Activated CD8-positive, alpha-beta memory T cell treated with anti-CD3 and anti-CD28 coated beads for 1 hour (primary cell): ENCODE measurements around the gene BACH1.
"Not testable (repeated sequence)": the region's sequence is repeated elsewhere in the genome, so short reads cannot be mapped to it uniquely, and the experiment has no call there.

Source experiments
- DNase-seq, 2 donors: peaks; one replicate each; pipeline ENCODE4 v3.0.0-alpha.2; 2020; ENCODE audit warnings: low read depth in 1 of 2; ENCODE audit errors: extremely low read depth in 1 of 2

The BACH1 gene

DNA sequence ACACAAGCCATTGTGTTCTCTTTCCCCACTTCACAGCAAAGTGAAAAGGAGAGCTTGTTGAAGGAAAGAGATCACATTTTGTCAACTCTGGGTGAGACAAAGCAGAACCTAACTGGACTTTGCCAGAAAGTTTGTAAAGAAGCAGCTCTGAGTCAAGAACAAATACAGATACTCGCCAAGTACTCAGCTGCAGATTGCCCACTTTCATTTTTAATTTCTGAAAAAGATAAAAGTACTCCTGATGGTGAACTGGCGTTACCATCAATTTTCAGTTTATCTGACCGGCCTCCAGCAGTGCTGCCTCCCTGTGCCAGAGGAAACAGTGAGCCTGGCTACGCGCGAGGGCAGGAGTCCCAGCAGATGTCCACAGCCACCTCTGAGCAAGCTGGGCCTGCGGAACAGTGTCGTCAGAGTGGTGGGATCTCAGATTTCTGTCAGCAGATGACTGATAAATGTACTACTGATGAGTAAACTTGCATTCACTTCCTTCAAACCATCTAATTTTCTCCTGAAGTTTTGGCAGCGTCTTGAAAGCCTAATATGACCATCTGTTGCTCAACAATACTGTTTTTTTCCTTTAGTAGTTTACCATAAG, 43.7 kb downstream of the BACH1 start:
- DNase-seq, result no peak

DNA sequence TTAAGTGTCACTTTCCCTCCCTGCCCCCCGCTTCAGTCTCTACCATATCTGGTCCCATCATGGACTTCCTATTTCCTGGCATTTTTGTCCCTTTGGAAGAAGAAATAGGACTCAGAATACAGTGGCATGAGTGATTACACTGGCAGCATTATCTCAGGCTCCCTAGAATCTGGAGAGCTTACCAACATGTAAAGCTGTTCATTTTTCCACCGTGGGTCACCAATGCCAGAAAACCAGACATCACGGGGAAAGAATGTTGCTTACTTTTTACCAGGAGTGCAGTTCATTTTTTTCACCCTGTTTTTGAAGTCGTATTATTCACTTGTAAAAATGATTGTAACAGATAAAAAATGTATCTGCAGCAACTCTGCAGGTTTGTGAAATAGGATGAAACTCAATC, 44.8 kb downstream of the BACH1 start:
- DNase-seq, result no peak

DNA sequence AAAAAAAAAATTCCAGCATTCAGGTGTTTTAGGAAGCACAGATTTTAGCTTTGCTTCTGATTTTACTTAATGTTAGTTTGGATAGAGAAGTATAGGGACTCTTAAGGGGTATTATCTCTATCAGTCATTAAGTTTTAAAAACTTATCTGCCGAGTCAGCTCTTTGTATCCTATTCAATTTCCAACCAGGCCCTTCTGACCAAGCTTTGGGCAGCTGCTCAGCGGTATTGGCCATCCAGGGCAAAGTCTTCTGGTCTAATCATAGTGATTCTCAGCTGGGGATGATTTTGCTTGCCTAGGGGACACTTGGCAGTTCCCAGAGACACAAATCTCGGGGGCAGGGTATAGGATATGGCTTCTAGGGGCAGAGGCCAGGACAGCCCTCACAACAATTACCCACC, 47.6 kb downstream of the BACH1 start:
- no peak for DNase-seq

DNA sequence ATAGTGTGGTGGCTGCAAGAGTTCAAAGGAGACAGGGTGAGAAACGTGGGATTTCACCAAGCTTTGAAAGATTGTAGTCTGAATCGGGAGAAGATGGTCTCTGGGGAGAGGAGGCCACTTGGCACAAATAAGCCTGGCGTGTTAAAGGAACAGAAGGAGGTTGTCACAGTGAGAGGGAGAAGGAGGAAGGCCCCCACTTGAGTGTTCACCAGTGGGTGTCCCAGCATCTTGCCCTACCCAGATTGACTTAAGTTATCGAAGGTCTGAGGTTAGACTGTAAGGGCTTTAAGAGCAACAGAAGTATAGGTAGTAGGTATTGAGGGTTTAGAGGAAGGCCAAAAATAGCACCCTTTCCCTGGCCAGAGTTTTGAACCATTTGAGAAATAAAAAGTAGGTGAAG, 48.0 kb downstream of the BACH1 start:
- no peak for DNase-seq

DNA sequence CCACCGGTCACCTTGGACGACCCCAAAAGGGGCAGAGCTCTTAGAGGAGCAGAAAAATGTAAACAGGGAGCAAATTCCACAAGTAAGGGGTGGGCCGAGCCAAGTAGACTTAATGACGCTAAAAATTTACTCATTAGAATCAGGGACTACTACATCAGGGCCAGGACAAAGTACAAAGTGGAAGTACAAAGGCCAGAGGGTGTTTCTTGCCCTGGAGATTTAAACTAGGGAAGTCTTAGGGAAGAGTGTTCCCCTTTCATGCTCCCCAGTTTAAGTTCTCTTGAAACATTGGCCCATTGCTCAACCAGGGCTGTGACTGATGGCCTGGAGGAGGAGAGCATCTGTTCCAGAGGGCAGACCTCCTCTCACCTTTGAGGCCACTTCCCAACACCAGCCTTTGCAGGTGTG, 48.6 kb downstream of the BACH1 start:
- no peak for DNase-seq

DNA sequence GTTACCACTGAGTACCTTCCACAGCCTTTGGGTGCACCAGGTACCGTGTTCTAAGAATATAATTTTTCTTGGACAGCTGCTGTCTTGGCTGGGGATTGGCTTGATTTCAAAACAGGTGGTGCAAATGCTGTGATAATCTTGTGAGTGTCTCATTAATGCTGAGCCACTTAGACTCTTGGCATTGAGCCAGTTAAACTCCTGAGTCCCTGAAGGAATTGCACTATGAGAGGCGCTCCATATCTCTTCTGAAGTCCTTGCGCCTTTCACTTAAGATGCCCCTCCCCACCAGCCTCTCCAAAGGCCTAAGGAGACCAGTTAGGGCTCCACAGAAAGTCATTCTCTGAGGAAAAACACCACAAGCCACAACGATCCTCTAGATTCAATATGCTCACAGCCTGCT, 51.0 kb downstream of the BACH1 start:
- DNase-seq, result no peak

DNA sequence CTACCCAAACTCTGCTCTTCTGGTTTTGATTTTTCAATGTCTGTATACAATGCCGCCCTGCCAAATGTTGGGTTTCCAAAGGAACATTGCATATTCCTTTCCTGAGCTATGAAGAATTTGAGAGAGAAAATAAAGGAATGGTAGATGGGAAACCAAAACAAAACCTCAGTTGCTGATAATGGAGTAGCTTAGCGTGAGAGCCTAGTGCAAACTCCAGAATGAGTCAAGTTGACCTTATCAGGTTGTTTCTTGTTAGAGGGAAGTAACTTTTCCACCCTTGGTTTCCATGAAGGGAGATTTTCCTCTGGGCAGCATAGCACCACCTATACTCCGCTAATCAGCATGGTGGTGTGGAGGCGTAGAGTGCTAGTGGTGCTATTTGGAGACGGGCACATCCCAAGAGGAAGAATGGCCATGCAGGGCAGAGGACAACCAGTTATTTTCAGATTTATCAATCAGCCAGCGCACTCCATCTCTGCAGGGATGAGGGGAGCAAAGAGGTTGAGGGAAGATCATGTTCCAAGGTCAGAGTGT, 51.6 kb downstream of the BACH1 start:
- DNase-seq, result no peak

DNA sequence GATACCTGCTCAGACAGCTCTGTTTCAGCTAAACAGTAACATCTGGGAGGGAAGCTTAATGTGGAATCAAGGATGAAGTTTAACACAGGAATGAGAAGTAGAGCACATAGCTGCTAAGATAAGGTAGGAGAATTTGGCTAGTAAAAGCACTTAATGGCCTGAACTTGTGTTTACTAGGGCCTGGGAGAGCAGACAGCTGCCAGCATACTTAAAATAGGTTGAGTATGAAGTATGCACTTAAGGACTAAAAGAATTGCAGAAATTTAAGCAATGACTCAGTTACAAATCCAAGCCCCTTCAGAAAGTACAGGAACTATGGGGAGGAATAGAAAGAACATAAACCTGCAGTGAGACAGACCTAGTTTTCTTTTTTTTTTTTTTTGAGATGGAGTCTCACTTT, 53.0 kb downstream of the BACH1 start:
- DNase-seq, result no peak

DNA sequence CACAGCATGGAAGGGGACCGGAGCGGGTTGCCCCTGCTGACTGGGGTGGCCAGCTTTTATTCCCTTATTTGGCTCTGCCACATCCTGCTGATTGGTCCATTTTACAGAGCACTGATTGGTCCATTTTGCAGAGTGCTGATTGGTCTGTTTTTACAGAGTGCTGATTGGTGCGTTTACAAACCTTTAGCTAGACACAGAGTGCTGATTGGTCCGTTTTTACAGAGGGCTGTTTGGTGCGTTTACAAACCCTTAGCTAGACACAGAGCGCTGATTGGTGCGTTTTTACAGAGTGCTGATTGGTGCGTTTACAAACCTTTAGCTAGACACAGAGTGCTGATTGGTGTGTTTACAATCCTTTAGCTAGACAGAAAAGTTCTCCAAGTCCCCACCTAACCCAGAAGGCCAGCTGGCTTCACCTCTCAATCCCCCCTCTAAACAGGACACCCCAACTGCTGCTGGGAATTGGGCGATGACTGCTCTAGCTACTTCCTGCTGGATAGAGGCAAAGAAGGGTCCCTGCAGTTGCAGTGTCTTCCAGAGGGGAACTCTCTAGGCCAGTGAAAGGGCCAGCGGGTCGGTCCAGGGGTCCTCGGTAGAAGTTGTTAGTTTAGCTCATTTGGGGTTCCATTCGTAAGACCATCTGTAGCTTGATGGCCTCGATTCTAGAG, 56.5 kb downstream of the BACH1 start:
- DNase-seq, result not testable (repeated sequence)

DNA sequence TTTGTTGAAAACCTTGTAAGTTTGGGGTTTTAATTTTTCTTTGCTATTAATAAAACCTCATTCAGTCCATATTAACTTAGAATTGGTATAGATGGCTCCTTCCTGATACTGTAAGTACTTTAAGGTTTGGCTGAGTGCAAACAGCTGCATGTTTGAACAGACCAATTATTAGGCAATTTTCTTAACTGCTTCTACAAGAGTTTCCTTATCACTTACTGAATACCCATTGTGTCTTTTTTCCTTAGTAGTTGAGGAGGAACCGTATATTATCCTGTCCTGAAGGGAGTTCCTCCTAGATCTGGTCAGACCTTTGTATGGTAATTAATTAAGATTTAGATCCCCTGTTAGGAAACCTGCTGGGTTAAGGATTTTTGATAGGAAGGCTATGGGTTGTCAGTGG, 57.6 kb downstream of the BACH1 start:
- DNase-seq, result not testable (repeated sequence)

DNA sequence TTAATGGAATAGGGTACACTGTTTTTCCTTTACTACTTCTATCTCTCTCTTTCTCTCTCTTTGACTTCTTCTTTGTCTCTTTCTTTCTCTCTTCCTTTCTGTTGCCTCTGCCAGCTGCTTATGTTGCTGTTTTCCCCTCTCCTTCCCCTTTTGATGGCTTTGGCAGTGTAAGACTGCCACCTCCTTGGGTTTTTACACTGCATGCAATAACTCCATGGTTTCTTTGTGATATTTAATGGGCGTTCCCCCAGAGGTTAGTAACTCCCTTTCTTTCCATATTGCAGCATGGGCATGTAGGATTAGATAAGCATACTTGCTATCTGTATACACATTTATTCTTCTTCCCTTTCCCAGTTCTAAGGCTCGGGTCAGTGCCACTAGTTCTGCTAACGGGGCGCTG, 58.1 kb downstream of the BACH1 start:
- DNase-seq, result not testable (repeated sequence)

DNA sequence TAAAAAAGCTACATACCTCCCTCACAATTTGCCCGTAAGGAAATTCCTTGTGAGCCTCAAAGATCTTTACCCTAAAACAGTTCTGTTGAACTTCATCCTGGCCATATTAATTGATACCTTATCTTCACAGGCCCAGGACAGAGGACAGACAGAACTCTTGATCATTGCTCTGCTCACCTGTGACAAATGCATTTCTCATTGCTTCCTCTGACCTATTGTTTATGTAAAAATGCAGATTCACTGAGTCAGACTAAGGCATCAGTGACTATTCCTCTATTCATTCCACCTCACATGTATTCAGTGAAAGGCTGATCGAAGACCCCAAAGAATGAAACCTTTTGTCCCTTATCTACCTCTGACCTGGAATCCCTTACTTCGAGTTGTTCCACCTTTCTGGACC, 61.0 kb downstream of the BACH1 start:
- DNase-seq, result no peak

DNA sequence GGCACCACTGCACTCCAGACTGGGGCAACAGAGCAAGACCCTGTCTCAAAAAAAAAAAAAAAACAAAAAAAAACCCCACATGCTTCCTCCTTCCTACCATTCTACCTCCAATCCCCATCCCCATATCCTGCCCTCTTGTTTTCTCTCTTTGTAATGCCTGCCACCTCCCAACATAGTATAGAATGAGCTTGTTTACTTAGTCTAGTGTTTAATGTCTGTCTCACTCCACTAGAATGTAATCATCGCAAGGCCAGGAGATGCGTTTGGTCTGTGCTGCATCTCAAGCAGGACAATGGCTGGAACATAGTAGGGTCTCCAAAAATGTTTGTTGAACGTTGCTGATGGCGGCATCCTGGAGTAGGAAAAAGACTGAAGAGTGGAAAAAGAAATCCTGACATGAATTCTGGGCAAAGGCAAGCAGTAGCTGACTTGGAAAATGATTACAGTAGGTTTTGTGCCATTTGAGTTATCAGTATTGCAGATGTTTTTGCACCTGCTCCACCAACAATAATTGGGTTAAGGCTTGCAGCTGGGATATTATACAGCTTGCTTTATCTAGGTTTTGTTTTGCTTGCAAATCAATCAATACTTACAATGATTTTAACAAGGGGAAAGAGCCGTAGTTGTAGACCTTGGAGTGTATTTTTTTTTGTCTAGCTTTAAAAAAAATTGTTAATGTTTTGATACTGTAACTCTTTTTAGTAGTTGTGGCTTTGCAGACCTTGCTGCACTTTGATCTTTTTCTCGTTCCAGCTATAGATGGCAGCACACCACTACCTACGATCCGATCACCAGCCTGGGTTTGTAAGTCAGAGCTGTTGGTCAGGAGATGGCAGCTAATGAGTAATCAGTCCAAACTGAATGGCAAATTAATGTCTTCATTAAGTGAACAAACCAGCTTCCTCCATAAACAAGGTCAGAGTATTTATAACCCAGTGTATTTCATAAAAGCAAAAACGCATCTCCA, 62.4 kb downstream of the BACH1 start:
- no peak for DNase-seq

DNA sequence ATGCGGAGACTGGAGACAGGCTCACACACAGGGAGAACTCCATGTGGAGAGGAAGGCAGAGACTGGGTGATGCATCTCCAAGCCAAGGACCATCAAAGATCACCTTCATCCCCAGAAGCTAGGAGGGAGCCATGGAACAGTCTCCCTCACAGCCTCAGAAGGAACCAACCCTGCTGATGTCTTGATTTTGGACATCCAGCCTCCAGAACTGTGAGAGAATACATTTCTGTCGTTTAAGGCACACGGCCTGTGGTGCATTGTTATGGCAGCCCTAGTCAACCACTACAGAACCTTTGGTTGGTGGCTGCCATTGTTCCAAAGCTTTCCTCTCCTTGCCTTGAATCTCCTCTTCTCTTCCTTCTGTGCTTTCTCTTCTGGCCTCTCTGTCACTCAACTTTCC, 64.0 kb downstream of the BACH1 start:
- DNase-seq, result no peak

DNA sequence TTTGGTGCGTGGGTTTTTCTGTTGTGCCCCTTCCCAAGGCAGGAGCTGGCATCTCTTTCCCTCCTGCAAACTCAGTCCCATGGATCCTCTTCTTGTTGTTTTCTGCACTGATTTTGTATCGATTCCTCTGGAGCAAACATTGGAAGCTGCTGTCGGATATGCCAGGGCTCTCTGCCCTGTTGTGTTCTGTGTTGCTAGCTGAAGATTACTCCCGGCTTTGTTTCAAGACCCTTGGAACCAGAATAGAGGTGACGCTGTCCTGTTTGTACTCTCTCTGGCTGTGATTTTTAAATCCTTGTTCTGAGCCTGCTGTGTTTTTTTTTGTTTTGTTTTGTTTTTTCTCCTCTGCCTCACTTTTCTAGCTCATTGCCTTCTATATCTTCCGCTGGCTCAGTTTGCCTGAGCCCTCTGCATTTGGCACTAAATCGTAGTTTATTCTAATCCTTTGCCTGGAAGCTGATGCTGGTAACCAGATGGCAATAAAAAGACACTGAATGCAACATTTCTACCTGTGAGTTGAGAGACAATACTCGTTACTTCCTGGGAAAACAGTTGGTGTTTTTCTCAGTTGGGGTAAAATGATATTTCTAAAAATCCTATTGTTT, 67.0 kb downstream of the BACH1 start:
- no peak for DNase-seq

DNA sequence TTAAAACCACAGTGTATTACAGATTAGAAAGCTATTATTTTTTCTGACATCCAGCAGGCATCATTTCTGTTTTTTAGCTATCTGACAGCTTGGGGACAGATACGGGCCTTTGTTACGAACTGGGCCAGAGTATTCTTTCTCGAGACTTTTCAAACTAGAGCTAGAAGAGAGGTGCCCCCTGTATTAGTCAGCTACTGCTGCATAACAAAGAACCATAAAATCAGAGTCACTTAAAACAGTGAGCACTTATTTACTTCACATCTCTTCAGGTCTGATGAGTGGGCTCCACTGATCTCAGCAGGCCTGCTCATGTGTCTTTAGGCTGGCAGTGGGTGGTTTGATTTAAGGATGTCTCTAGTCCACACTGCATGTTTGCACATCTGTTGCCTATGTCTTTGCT, 67.8 kb downstream of the BACH1 start:
- DNase-seq, result no peak

DNA sequence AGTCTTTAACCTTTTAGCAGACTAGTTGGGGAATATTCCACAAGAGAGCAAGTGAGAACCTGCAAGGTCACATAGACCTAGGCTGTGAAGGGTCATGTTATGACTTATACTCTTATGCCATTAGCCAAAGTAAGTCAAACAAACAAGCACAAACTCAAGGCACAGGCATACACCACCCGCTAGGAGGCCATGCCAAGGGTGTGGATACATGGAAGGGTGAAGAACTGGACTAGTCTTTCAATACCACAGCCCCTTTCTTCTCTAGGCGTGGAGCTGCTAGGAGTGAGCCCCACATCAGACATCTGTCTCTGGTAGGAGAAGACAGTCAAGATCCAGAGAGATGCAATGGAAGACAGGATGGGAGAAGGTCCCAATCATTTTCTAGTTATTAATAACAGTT, 68.6 kb downstream of the BACH1 start:
- DNase-seq, result no peak

DNA sequence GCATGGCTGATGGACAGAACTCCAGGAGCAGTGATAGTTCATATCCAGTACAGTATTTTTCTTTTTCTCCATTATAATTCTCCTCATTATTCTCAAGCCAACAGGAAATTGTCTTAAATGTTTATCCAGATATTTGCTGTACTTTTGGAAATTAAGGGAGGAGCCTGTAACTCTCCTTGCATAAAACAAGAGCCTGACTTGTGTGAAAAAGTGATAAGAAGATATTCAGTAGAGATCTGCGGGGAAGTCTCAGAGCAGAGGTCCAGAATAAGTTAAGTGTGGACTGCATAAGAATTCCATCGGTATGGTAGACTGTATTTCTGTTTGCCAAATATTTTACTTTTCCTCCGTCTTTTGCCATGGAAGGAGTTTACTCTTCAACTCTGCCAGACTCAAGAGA, 70.2 kb downstream of the BACH1 start:
- DNase-seq, result no peak

DNA sequence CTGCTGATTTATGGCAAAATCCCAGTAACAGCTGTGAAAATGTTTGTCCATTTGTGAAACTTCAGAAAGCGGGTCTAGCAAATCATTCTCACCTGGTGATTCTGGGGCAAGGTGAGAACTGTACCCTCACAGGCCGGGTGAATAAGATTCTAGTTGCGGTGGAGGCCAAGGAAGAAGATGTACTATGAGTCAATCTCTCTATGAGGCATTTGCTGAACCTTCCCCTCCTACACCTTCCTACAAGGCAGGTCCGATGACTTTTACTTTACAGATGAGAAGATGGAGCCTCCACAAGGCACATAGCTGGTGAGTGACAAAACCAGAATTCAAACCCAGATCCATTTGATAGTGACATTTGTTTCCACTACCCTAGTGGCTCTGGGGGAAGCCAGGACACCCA, 72.7 kb downstream of the BACH1 start:
- DNase-seq, result no peak

DNA sequence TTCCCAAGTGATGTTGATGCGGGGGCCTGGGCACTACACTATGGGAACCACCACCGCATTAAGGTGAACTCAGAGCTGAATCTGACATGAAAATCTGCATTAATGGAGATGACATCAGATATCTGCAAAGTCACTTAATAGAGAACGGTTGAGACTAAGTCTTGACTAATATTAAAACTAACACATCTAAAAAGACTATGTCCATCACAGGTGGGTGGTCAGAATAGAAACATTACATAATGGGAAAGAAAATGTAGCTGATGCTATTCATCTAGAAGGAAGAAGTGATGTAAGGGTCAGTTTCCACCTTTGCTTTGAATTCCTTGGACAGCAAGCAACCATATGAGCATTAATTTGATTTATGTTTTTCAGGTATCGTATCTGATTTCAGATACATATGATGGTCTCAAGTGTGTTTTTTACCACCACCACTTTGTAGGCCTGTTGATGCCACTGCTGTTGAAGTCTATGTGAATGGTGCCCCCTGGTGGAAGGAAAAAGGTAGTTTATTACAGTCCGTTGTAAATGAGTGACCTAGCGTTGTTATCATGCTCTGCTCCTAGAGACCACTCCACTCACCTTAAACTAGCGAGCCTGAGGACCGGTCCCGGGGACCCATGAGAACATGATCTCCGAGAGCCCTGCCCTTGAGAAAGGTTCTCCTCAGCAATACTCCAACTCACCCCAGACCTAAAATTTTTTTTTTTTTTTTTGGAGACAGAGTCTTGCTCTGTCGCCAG, 73.5 kb downstream of the BACH1 start:
- DNase-seq, result peak; percentile 21 to 22

DNA sequence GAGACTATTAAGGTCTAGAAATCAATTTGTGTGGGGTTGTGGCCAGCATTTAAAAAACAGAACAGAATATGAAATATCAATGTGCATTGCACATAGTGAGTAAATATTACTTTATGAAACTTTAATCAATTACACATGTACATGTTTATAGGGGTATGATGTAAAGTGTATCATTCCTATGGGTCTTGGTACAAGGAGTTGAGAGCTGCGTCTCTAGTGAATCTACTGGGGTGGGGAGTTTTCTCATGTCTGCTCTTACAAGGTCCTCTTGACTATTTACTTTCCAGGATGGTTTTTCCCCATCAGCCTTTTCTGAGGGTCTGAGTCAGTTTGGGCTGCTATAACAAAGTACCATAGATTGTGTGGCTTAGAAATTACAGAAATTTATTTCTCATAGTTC, 75.8 kb downstream of the BACH1 start:
- no peak for DNase-seq
